ENCODE measurements around the gene SP3. TPM values are rescaled to one million over a fixed set of nuclear protein-coding genes. Genes with fewer than 3 reads are reported as not detected.

The SP3 gene
- total and polyA plus RNA-seq, 4 donors: 14.5 to 183 (median 55.2) TPM

DNA sequence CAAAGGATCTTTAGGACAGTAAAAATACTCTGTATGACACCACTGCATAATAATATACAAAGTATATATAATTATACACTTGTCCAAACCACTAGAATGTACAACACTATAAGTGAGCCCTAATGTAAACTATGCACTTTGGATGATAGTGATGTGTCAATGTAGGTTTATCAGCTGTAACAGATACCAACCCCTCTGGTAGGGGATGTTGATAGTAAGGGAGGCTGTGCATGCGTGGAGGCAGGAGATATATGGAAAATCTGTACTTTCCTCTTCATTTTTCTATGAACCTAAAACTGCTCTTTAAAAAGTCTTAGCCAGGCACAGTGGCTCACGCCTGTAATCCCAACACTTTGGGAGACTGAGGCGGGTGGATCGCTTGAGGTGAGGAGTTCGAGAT is 37.5 kb upstream of the SP3 start:
- DNase-seq (no peak), ATAC-seq (ENCODE audit: insufficient read depth, low FRiP score) (no peak)
- 98% methylated on average over 5 of the region's 5 CpGs for WGBS, 2 donors

DNA sequence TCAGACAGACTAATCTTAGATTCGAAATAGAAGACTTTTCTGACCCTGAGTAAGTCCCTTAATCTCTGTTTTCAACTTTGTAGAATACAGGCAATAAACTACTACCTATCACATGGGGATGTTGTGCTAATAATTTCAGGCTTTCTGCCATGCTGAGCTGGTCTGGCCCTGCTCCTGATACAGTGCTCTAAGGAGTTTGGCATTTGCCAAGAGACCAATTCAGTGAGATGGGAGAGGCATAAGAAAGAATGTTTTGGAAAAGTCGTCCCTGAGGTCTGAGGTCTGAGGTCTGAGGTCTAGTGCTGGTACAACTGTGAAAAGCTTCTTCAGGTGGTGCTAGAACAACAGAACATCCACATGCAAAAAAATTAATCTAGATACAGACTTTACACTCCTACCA is 35.9 kb upstream of the SP3 start:
- Histone ChIP-seq H3K27me3 (ENCODE audit: control insufficient read depth in 3 of 3, insufficient read depth in 3 of 3, low read length in 2 of 3) (no peaks in the 10 kb centered on the region), H3K9me3 (ENCODE audit: control insufficient read depth in 4 of 4, insufficient read depth in 3 of 4, low read length in 3 of 4) (no peaks in the 10 kb centered on the region), H3K4me1 (ENCODE audit: control insufficient read depth in 5 of 5, insufficient read depth in 5 of 5, low read length in 5 of 5) (peaks cover 2 to 41% (median 9%) of the 10 kb centered on the region in 5 donors), H3K9ac (ENCODE audit: insufficient read depth in 1 of 2, low read length in 2 of 2) (no peak overlapping the region), H3K36me3 (ENCODE audit: control insufficient read depth in 4 of 4, insufficient read depth in 4 of 4, low read length in 4 of 4) (no peaks in the 10 kb centered on the region), H3K4me3 (no peak overlapping the region), H3K27ac (ENCODE audit: low read depth in 1 of 2, low read length in 1 of 2) (no peak overlapping the region)
- no peak for DNase-seq
- TF ChIP-seq, protein P1, sequence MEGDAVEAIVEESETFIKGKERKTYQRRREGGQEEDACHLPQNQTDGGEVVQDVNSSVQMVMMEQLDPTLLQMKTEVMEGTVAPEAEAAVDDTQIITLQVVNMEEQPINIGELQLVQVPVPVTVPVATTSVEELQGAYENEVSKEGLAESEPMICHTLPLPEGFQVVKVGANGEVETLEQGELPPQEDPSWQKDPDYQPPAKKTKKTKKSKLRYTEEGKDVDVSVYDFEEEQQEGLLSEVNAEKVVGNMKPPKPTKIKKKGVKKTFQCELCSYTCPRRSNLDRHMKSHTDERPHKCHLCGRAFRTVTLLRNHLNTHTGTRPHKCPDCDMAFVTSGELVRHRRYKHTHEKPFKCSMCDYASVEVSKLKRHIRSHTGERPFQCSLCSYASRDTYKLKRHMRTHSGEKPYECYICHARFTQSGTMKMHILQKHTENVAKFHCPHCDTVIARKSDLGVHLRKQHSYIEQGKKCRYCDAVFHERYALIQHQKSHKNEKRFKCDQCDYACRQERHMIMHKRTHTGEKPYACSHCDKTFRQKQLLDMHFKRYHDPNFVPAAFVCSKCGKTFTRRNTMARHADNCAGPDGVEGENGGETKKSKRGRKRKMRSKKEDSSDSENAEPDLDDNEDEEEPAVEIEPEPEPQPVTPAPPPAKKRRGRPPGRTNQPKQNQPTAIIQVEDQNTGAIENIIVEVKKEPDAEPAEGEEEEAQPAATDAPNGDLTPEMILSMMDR (IDR thresholded peaks at IDR 0.05; ENCODE audit: control extremely low read depth, extremely low read depth): no peak
- 50 to 65% methylated on average over 2 of the region's 2 CpGs for WGBS, 2 donors
- ATAC-seq (ENCODE audit: insufficient read depth, low FRiP score): no peak

More for the DNA sequence above, 37.5 kb upstream of the SP3 start:
- H3K4me3 ChIP-seq: no peak overlapping the region
- H3K4me1 ChIP-seq (ENCODE audit: control insufficient read depth in 5 of 5, insufficient read depth in 5 of 5, low read length in 5 of 5): peaks cover 2 to 32% (median 9%) of the 10 kb centered on the region in 5 donors
- H3K27me3 ChIP-seq (ENCODE audit: control insufficient read depth in 3 of 3, insufficient read depth in 3 of 3, low read length in 2 of 3): no peaks in the 10 kb centered on the region
- H3K9me3 ChIP-seq (ENCODE audit: control insufficient read depth in 4 of 4, insufficient read depth in 3 of 4, low read length in 3 of 4): no peaks in the 10 kb centered on the region
- no peaks in the 10 kb centered on the region for H3K36me3 ChIP-seq (ENCODE audit: control insufficient read depth in 4 of 4, insufficient read depth in 4 of 4, low read length in 4 of 4)
- no peak overlapping the region for H3K9ac ChIP-seq (ENCODE audit: insufficient read depth in 1 of 2, low read length in 2 of 2)
- H3K27ac ChIP-seq (ENCODE audit: low read depth in 1 of 2, low read length in 1 of 2): no peak overlapping the region
- TF ChIP-seq, protein P1 (IDR thresholded peaks at IDR 0.05; ENCODE audit: control extremely low read depth, extremely low read depth): no peak

DNA sequence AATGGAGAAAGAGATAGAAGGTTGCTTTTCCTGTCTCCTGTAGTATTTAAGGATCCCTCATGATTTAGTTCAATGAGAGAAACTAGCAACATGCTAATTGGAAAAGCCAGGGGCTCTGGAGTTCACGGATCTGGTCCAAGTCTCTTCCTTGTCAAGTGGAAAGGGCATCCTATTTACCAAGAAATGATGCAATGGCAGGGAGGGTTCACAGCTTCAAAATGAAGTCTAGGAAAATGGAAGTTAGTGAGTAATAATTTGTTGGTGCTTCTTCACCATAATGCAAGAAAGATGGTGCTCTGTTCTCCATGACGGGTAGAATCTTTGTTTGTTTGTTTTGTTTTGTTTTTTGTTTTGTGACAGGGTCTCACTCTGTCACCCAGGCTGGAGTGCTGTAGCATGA is 34.6 kb upstream of the SP3 start:
- Histone ChIP-seq H3K36me3 (ENCODE audit: control insufficient read depth in 4 of 4, insufficient read depth in 4 of 4, low read length in 4 of 4) (no peaks in the 10 kb centered on the region), H3K4me3 (no peak overlapping the region), H3K4me1 (ENCODE audit: control insufficient read depth in 5 of 5, insufficient read depth in 5 of 5, low read length in 5 of 5) (peaks cover 2 to 37% (median 9%) of the 10 kb centered on the region in 5 donors), H3K27ac (ENCODE audit: low read depth in 1 of 2, low read length in 1 of 2) (no peak overlapping the region), H3K9ac (ENCODE audit: insufficient read depth in 1 of 2, low read length in 2 of 2) (no peak overlapping the region), H3K27me3 (ENCODE audit: control insufficient read depth in 3 of 3, insufficient read depth in 3 of 3, low read length in 2 of 3) (no peaks in the 10 kb centered on the region), H3K9me3 (ENCODE audit: control insufficient read depth in 4 of 4, insufficient read depth in 3 of 4, low read length in 3 of 4) (no peaks in the 10 kb centered on the region)
- ATAC-seq (ENCODE audit: insufficient read depth, low FRiP score) (no peak), DNase-seq (no peak)
- TF ChIP-seq, protein P1 (IDR thresholded peaks at IDR 0.05; ENCODE audit: control extremely low read depth, extremely low read depth): no peak
- 88 to 98% methylated on average over 2 of the region's 2 CpGs for WGBS, 2 donors

DNA sequence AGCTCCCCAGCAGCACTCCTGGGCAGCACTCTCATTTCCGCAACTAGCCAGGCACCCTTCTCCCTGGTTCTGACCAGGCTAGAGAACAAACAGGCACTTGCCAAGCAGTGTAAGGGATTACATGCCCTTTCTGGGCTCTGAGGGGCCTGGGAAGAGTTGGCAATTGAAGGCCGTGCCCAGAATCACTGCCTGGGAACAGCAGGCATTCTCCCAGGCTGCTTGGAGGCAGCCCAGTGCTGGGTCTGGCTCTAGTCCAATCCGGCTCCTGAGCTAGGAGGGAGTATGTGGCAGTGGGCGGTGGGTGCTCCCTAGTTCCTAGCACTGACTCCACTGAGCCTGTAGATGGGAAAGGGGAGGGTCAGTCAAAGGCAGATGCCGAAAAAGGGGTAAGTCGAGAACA is 34.1 kb upstream of the SP3 start:
- peak overlapping the region in 1 of 2 donors; percentile 43 for H3K27ac ChIP-seq (ENCODE audit: low read depth in 1 of 2, low read length in 1 of 2)
- H3K27me3 ChIP-seq (ENCODE audit: control insufficient read depth in 3 of 3, insufficient read depth in 3 of 3, low read length in 2 of 3): no peaks in the 10 kb centered on the region
- TF ChIP-seq, protein P1 (IDR thresholded peaks at IDR 0.05; ENCODE audit: control extremely low read depth, extremely low read depth): no peak
- H3K9me3 ChIP-seq (ENCODE audit: control insufficient read depth in 4 of 4, insufficient read depth in 3 of 4, low read length in 3 of 4): no peaks in the 10 kb centered on the region
- whole genome bisulfite sequencing, 2 donors: 84 to 91% methylated on average over 6 of the region's 6 CpGs
- ATAC-seq (ENCODE audit: insufficient read depth, low FRiP score) (no peak), DNase-seq (no peak)
- no peak overlapping the region for H3K4me3 ChIP-seq
- H3K4me1 ChIP-seq (ENCODE audit: control insufficient read depth in 5 of 5, insufficient read depth in 5 of 5, low read length in 5 of 5): peaks cover 2 to 36% (median 9%) of the 10 kb centered on the region in 5 donors
- H3K9ac ChIP-seq (ENCODE audit: insufficient read depth in 1 of 2, low read length in 2 of 2): no peak overlapping the region
- no peaks in the 10 kb centered on the region for H3K36me3 ChIP-seq (ENCODE audit: control insufficient read depth in 4 of 4, insufficient read depth in 4 of 4, low read length in 4 of 4)
